Endothelial cell (in vitro differentiated cells): ENCODE measurements around the gene KCNJ13. TPM values are rescaled to one million over a fixed set of nuclear protein-coding genes. Genes with fewer than 3 reads are reported as not detected.
A peak's percentile ranks its signal among the peaks of the same experiment; 100 is the strongest.

Experiments used
- DNase-seq: peaks from one replicate; pipeline ENCODE4 v3.0.0; 2021; ENCODE audit warnings: low spot score
- H3K27ac Mint-ChIP-seq: one replicate; pipeline ENCODE4 v1.8.0; 2021; ENCODE audit warnings: mixed read lengths, inconsistent platforms; ENCODE audit not compliant: unreplicated experiment
- H3K27me3 Mint-ChIP-seq: one replicate; pipeline ENCODE4 v1.8.0; 2021; ENCODE audit warnings: mild to moderate bottlenecking, moderate library complexity, mixed read lengths, inconsistent platforms; ENCODE audit not compliant: unreplicated experiment
- H3K36me3 Mint-ChIP-seq: one replicate; pipeline ENCODE4 v1.8.0; 2021; ENCODE audit warnings: mild to moderate bottlenecking, low read depth, mixed read lengths, inconsistent platforms; ENCODE audit not compliant: unreplicated experiment
- H3K4me1 Mint-ChIP-seq: one replicate; pipeline ENCODE4 v1.8.0; 2021; ENCODE audit warnings: mild to moderate bottlenecking, mixed read lengths, inconsistent platforms; ENCODE audit not compliant: unreplicated experiment
- H3K4me3 Mint-ChIP-seq: one replicate; pipeline ENCODE4 v1.8.0; 2021; ENCODE audit warnings: mild to moderate bottlenecking, mixed read lengths, inconsistent platforms; ENCODE audit not compliant: unreplicated experiment
- H3K9me3 Mint-ChIP-seq: one replicate; pipeline ENCODE4 v1.8.0; 2021; ENCODE audit warnings: mixed read lengths, inconsistent platforms; ENCODE audit not compliant: unreplicated experiment
- long read RNA-seq: library from polyadenylated mRNA; unstranded; transcript quantifications from one replicate; pipeline ENCODE4 v2.0.0, GENCODE V29; 2020; ENCODE audit not compliant: unreplicated experiment
- total RNA-seq: library from RNA; stranded (reverse); fragmentation: NEBNext Ultra II Directional; extraction: Animal tissue kit (Norgen Biotek cat#: 25700); gene quantifications from one replicate; pipeline ENCODE4 v1.2.1, GENCODE V29; 2021; ENCODE audit not compliant: unreplicated experiment
- TF ChIP-seq, protein P1 (sequence below): fragments of 200-600 bp; sonication (generic); IDR thresholded peaks from one replicate; pipeline ENCODE4 v1.5.0; 2021; ENCODE audit warnings: antibody characterized with exemption; ENCODE audit not compliant: unreplicated experiment

Gene KCNJ13
- not detected for total RNA-seq
- long read RNA-seq, result 0 reads

DNA sequence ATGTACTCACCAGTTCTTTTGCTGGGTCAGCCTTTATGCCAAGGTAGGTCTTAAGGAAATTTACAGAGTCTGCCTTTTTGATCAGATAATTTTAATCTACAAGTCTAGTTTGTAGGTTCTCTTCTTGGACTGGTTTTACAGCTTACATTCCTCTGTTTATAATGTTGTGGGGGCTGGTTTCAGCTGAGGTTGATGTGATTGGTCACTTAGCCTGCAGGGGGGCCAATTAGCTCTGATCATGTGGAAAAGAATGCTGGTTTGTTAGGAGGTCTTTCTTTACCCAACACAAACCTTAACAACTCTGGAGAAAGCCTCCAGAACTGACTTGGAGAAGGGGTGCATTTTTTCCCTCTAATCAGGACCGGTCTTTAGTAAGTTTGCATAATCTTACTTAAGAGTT lies at the start of gene KCNJ13:
Gene KCNJ13 (minus strand): TSS at position 131 of the 400 bp plus-strand sequence. CDS start 5,203 bp downstream, outside the sequence.
- peaks cover 4% of the 10 kb centered on the region for H3K36me3 Mint-ChIP-seq
- no peaks in the 10 kb centered on the region for H3K27me3 Mint-ChIP-seq
- H3K4me1 Mint-ChIP-seq, result peaks cover 19% of the 10 kb centered on the region
- no peak for DNase-seq
- no peaks in the 10 kb centered on the region for H3K9me3 Mint-ChIP-seq
- H3K27ac Mint-ChIP-seq, result no peak within 1 kb of the TSS
- TF ChIP-seq, protein P1, sequence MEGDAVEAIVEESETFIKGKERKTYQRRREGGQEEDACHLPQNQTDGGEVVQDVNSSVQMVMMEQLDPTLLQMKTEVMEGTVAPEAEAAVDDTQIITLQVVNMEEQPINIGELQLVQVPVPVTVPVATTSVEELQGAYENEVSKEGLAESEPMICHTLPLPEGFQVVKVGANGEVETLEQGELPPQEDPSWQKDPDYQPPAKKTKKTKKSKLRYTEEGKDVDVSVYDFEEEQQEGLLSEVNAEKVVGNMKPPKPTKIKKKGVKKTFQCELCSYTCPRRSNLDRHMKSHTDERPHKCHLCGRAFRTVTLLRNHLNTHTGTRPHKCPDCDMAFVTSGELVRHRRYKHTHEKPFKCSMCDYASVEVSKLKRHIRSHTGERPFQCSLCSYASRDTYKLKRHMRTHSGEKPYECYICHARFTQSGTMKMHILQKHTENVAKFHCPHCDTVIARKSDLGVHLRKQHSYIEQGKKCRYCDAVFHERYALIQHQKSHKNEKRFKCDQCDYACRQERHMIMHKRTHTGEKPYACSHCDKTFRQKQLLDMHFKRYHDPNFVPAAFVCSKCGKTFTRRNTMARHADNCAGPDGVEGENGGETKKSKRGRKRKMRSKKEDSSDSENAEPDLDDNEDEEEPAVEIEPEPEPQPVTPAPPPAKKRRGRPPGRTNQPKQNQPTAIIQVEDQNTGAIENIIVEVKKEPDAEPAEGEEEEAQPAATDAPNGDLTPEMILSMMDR, result no peak
- no peak within 1 kb of the TSS for H3K4me3 Mint-ChIP-seq

DNA sequence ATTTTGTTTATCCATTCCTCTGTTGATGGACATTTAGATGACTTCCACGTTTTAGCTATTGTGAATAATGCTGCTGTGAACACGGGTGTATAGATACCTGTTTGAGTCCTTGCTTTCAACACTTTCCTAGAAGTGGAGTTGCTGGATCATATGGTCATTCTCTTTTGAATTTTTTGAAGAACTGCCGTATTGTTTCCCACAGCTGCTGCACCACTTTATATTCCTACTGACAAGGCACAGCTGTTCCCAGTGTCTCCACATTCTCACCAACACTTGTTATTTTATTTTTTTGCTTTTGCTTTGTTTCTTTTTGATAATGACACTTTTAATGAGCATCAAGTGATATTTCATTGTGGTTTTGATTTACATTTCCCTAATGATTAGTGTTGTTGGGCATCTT lies 41.4 kb upstream of the KCNJ13 start:
- H3K4me1 Mint-ChIP-seq, result peaks cover 55% of the 10 kb centered on the region
- H3K36me3 Mint-ChIP-seq, result peaks cover 17% of the 10 kb centered on the region
- no peaks in the 10 kb centered on the region for H3K9me3 Mint-ChIP-seq
- no peaks in the 10 kb centered on the region for H3K27me3 Mint-ChIP-seq
- H3K27ac Mint-ChIP-seq, result peak overlapping the region; percentile 97
- H3K4me3 Mint-ChIP-seq, result peak overlapping the region; percentile 32
- no peak for DNase-seq
- TF ChIP-seq, protein P1, result no peak

DNA sequence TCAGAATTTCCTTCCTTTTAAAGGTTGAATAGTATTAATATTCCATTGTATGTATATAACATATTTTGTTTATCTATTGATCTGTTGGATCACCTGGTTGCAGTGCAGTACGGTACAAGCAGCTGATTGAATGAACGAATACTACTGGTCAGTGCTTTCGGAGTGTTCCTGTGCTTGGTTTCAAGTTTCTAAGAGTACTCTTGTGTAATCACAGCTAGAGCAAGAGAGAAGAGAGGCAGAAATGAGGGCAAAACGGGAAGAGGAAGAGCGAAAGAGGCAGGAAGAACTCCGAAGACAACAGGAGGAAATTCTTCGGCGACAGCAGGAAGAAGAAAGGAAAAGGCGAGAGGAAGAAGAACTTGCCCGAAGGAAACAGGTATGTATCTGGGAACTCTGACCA lies 40.3 kb upstream of the KCNJ13 start:
- H3K36me3 Mint-ChIP-seq, result peaks cover 15% of the 10 kb centered on the region
- peaks cover 1% of the 10 kb centered on the region for H3K27me3 Mint-ChIP-seq
- peak overlapping the region; percentile 73 for H3K4me3 Mint-ChIP-seq
- H3K4me1 Mint-ChIP-seq, result peaks cover 55% of the 10 kb centered on the region
- DNase-seq, result peak; percentile 26
- H3K9me3 Mint-ChIP-seq, result no peaks in the 10 kb centered on the region
- H3K27ac Mint-ChIP-seq, result peak overlapping the region; percentile 97
- TF ChIP-seq, protein P1, result no peak

DNA sequence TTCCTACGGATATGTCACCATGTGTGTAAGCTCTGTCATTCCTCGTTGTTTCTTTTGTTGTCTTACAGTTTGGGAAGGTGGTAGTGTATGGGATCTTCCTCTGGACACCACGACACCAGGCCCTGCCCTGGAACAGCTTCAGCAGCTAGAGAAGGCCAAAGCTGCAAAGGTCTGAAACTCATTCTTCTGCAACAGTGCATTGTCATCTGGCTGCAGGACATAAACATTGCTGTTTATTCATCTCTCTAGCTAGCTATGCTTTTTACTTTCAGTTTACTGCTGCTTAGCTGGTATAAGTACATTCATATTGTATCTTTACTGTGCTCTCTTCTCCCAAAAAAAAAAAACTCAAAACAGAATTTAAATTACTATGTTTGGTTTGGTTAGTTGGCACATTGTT lies 39.2 kb upstream of the KCNJ13 start:
- Mint-ChIP-seq H3K9me3 (no peaks in the 10 kb centered on the region), H3K36me3 (peaks cover 9% of the 10 kb centered on the region), H3K27ac (peak overlapping the region; percentile 97)

DNA sequence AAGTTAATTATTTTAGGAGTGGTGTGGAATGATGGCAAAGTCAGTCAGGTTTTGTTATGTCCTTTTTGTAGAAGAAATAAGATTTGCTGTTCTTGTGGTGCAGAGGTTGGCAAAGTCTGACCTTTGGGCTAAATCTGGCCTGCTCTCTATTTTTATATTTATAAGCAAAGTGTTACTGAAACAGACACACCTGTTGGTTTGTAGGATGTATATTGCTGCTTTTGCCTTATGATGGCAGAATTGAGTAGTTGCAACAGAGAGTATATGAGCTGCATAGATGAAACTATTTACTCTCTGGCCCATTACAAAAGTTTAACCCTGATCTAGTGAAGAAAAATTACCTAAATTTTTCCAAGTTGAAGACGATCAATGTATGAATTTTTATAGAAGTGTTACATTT lies 34.1 kb upstream of the KCNJ13 start:
- no peak overlapping the region for H3K27ac Mint-ChIP-seq

More for the DNA sequence above, 39.2 kb upstream of the KCNJ13 start:
- DNase-seq, result no peak
- Mint-ChIP-seq H3K4me3 (no peak overlapping the region), H3K27me3 (peaks cover 1% of the 10 kb centered on the region), H3K4me1 (peaks cover 52% of the 10 kb centered on the region)
- TF ChIP-seq, protein P1, result no peak

More for the DNA sequence above, 34.1 kb upstream of the KCNJ13 start:
- peaks cover 11% of the 10 kb centered on the region for H3K36me3 Mint-ChIP-seq
- no peak for DNase-seq
- no peaks in the 10 kb centered on the region for H3K9me3 Mint-ChIP-seq
- H3K4me1 Mint-ChIP-seq, result peaks cover 11% of the 10 kb centered on the region
- peaks cover 1% of the 10 kb centered on the region for H3K27me3 Mint-ChIP-seq
- no peak overlapping the region for H3K4me3 Mint-ChIP-seq
- TF ChIP-seq, protein P1, result no peak
